Breast epithelium (tissue), 4 donors: Measurements from ENCODE around the gene RNASET2. TPM values are rescaled to one million over a fixed set of nuclear protein-coding genes. Genes with fewer than 3 reads are reported as not detected.

Experiments
- DNase-seq, 2 donors: peaks; one replicate each; pipeline ENCODE4 v3.0.0-alpha.2; 2019; ENCODE audit warnings: low spot score in 2 of 2
- H3K27ac ChIP-seq, 2 donors: fragments of 200-600 bp; sonication (generic) in 1 of 2; one replicate each; pipeline ENCODE4 v1.5.1; 2016 to 2019; ENCODE audit warnings: mild to moderate bottlenecking in 1 of 2
- H3K27me3 ChIP-seq, 2 donors: fragments of 200-600 bp; sonication (generic) in 1 of 2; one replicate each; pipeline versions ENCODE4 v1.5.1 to v1.6.0; 2017 to 2019; ENCODE audit warnings: control low read depth in 1 of 2, mild to moderate bottlenecking in 1 of 2
- H3K36me3 ChIP-seq: fragments of 200-600 bp; one replicate; pipeline ENCODE4 v1.5.1; 2019
- H3K4me1 ChIP-seq, 2 donors: fragments of 200-600 bp; sonication (generic); one replicate each; pipeline ENCODE4 v1.5.1; 2016 to 2019; ENCODE audit warnings: control low read depth in 1 of 2
- H3K4me3 ChIP-seq, 3 donors: fragments of 200-600 bp; sonication (generic); 1 replicate in 2 of 3; 2 replicates in 1 of 3; pipeline ENCODE4 v1.5.1; 2016 to 2019; ENCODE audit warnings: mild to moderate bottlenecking in 3 of 3, moderate library complexity in 2 of 3
- H3K9me3 ChIP-seq, 2 donors: fragments of 200-600 bp; sonication (generic) in 1 of 2; one replicate each; pipeline ENCODE4 v1.5.1; 2016 to 2019; ENCODE audit warnings: control low read depth in 1 of 2
- POLR2A ChIP-seq: fragments of 450-650 bp; IDR thresholded peaks from one replicate; pipeline ENCODE4 v1.6.1; 2016; ENCODE audit warnings: antibody characterized with exemption, mild to moderate bottlenecking, moderate library complexity
- POLR2AphosphoS5 ChIP-seq, 3 donors: sonication (generic); formaldehyde crosslinking; IDR thresholded peaks; one replicate each; pipeline ENCODE4 v1.6.1; 2017; ENCODE audit warnings: antibody characterized with exemption in 3 of 3
- intact Hi-C: fragments of 100-400 bp; cut with DNase I; formaldehyde crosslinking; loops from one replicate; pipeline ENCODE4 v1.15.1; 2023; ENCODE audit warnings: low total_unique reads
- total RNA-seq, 3 donors: library from RNA; depleted of rRNA; stranded (reverse); fragments of >200 nt; gene quantifications; one replicate each; pipeline ENCODE4 v1.1.0, GENCODE V29; 2016
- TF ChIP-seq, protein P1 (sequence below), 3 donors: fragments of 450-650 bp; IDR thresholded peaks; one replicate each; pipeline ENCODE4 v1.5.1; 2016 to 2017; ENCODE audit warnings: antibody characterized with exemption in 3 of 3, mild to moderate bottlenecking in 3 of 3, moderate library complexity in 3 of 3

The RNASET2 gene
- total RNA-seq, 3 donors from 2014 or later = 35.1 to 82.9 (median 80.6) TPM

DNA sequence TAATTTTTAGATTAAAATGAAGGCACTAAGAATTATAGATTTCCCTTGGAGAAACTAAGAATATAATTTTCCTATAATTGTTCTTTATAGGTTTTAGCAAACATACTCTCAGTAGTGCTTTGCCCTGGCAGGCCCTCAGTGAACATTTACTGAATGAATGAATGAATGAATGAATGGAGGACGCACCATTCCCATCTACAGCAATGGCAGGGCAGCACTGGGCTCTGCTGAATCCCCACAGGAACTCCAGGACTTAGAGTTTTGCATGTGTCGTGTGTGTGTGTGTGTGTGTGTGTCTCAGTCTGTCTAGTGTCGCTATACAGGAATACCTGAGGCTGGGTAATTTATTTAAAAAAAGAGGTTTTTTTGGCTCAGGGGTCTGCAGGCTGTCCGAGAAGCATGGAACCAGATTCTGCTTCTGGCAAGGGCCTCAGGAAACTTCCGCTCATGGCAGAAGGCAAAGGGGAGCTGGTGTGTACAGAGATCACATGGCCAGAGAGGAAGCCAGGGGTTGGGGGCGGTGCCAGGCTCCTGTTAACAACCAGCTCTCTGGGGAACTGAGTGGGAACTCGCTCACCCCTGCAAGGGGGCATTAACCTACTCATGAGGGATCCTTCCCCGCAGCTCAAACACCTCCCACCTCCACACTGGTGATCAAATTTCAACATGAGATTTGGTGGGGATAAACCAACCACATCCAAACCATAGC is 20.1 kb downstream of the RNASET2 start:
- no peaks in the 10 kb centered on the region for H3K36me3 ChIP-seq
- H3K4me3 ChIP-seq = no peak overlapping the region
- H3K27me3 ChIP-seq = no peaks in the 10 kb centered on the region
- TF ChIP-seq POLR2AphosphoS5 (IDR thresholded peaks at IDR 0.05) (no peak), POLR2A (no peak)
- TF ChIP-seq, protein P1, sequence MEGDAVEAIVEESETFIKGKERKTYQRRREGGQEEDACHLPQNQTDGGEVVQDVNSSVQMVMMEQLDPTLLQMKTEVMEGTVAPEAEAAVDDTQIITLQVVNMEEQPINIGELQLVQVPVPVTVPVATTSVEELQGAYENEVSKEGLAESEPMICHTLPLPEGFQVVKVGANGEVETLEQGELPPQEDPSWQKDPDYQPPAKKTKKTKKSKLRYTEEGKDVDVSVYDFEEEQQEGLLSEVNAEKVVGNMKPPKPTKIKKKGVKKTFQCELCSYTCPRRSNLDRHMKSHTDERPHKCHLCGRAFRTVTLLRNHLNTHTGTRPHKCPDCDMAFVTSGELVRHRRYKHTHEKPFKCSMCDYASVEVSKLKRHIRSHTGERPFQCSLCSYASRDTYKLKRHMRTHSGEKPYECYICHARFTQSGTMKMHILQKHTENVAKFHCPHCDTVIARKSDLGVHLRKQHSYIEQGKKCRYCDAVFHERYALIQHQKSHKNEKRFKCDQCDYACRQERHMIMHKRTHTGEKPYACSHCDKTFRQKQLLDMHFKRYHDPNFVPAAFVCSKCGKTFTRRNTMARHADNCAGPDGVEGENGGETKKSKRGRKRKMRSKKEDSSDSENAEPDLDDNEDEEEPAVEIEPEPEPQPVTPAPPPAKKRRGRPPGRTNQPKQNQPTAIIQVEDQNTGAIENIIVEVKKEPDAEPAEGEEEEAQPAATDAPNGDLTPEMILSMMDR (IDR thresholded peaks at IDR 0.05) = no peak
- peak in 1 of 2 donors; percentile 16 for DNase-seq
- intact Hi-C loops = no loop called here
- H3K27ac ChIP-seq = no peak overlapping the region
- H3K4me1 ChIP-seq = no peaks in the 10 kb centered on the region
- no peaks in the 10 kb centered on the region for H3K9me3 ChIP-seq

DNA sequence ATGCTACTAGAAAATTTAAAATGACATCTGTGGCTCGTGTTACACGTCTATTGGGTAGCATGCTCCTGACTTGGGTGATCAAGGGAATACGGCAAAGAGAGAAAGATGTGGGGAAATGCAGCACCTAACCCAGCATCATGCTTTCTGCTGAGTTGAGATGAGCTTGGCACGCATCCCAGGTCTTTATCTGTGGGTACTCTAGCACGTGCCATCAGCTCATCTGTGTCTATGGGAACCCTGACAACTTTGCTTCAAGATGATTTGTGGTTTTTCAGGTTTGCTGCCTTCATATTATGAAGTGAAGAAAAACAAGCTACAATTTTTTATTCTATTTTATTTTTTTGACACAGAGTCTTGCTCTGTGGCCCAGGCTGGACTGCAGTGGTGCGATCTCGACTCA is 21.0 kb downstream of the RNASET2 start:
- intact Hi-C loops = no loop called here
- Histone ChIP-seq H3K27ac (no peak overlapping the region), H3K27me3 (no peaks in the 10 kb centered on the region), H3K9me3 (no peaks in the 10 kb centered on the region), H3K4me3 (no peak overlapping the region), H3K36me3 (no peaks in the 10 kb centered on the region), H3K4me1 (no peaks in the 10 kb centered on the region)
- TF ChIP-seq POLR2A (no peak), POLR2AphosphoS5 (IDR thresholded peaks at IDR 0.05) (no peak)
- TF ChIP-seq, protein P1 (IDR thresholded peaks at IDR 0.05) = no peak
- peak in 1 of 2 donors; percentile 6 for DNase-seq

DNA sequence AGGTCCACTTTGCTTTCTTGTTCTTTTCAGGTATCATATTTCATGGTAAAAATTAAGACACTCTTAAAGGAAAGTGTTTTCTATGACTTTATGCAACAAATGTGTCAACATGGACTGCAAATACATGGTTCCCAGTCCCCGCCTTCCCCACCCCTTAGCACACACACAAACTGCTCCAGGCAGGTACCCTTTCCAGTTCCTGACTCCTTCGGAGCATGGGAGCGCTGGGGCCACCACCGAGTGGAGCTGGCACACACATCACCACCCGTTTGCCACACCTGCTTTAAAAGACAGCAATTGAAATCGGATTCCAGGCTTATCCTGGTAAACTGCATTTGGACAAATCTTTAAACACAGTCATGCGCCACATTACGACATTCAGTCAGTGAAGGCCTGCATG is 22.2 kb downstream of the RNASET2 start:
- Histone ChIP-seq H3K27me3 (no peaks in the 10 kb centered on the region), H3K4me1 (no peaks in the 10 kb centered on the region), H3K9me3 (no peaks in the 10 kb centered on the region), H3K36me3 (no peaks in the 10 kb centered on the region), H3K4me3 (no peak overlapping the region), H3K27ac (no peak overlapping the region)
- DNase-seq = peak in 1 of 2 donors; percentile 13
- no peak for TF ChIP-seq POLR2A
- TF ChIP-seq, protein P1 (IDR thresholded peaks at IDR 0.05) = no peak
- no peak for TF ChIP-seq POLR2AphosphoS5 (IDR thresholded peaks at IDR 0.05)
- intact Hi-C loops = no loop called here

DNA sequence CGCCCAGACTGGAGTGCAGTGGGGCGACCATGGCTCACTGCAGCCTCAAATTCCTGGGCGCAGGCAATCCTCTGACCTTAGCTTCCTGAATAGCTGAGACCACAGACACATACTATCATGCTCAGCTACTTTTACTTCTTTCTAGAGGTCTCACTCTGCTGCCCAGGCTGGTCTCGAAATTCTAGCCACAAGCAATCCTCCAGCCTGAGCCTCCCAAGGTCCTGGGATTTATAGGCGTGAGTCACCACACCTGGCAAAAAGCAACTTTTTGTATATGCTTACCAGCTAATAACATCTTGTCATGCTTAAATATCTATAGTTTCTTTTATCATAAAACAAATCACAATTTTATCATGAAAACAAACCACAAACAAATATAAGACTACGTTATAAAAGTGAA is 23.0 kb downstream of the RNASET2 start:
- DNase-seq = no peak
- no peak overlapping the region for H3K4me3 ChIP-seq
- no peaks in the 10 kb centered on the region for H3K4me1 ChIP-seq
- TF ChIP-seq POLR2A = no peak
- TF ChIP-seq, protein P1 (IDR thresholded peaks at IDR 0.05) = no peak
- no peak for TF ChIP-seq POLR2AphosphoS5 (IDR thresholded peaks at IDR 0.05)
- intact Hi-C loops = no loop called here
- no peak overlapping the region for H3K27ac ChIP-seq
- no peaks in the 10 kb centered on the region for H3K9me3 ChIP-seq
- H3K27me3 ChIP-seq = no peaks in the 10 kb centered on the region
- peaks cover 3% of the 10 kb centered on the region for H3K36me3 ChIP-seq

DNA sequence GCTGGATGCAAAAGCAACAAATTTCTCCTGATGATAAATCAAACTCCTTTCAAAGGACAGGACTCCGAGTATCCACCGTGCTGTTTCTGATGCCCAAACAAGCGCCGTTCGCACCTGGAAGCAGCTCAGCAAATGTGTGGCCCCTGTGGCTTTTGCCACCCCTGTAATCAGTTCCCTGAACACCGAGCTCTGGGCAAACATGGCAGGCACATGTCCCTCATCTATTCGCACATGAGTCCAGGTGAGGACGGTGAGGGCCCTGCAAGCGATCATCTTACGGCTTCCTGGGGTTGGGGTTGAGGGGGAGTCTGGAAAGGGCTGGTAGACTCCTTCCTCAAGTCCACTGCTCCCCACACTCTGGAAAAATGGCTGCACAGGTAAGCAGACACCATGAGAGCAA is 23.7 kb downstream of the RNASET2 start:
- DNase-seq = no peak
- Histone ChIP-seq H3K9me3 (no peaks in the 10 kb centered on the region), H3K27me3 (no peaks in the 10 kb centered on the region), H3K36me3 (peaks cover 3% of the 10 kb centered on the region), H3K4me3 (no peak overlapping the region), H3K27ac (no peak overlapping the region), H3K4me1 (no peaks in the 10 kb centered on the region)
- TF ChIP-seq POLR2A (no peak), POLR2AphosphoS5 (IDR thresholded peaks at IDR 0.05) (no peak)
- TF ChIP-seq, protein P1 (IDR thresholded peaks at IDR 0.05) = no peak
- intact Hi-C loops = no loop called here
